Measurements from ENCODE around the gene CHIT1. TPM values are rescaled to one million over a fixed set of nuclear protein-coding genes. Genes with fewer than 3 reads are reported as not detected.

Gene CHIT1
- total and polyA plus RNA-seq, 2 of the 8 experiments (the other 6 are each of a cell fraction or from before 2014, with no cell fraction given): not detected

DNA sequence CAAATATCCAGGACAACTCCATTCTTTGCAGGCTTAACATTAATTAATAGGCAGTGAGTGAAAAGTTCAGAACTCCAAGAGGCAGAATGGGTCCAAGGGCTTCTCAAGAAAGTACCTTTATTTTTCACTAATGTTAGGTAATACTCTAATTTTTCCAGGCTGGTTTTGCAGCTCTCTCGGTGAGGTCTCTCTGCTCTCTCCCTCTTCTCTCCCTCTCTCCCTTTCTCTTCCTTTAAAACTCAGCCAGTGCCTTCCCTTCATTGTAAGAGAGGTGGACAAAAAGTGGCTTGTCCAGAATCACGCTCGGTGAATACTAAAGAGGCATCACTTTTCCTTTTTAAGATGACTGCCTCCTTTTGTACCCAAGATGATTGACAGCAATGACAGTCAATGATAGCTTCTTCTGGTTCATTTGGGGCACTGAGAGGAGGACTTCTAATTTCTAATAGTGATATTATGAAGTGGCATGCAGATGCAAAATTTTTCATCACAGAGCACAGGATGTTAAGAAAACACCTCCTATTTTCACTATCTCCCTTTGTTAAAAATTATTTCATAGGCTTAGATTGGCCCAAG lies 41.7 kb downstream of the CHIT1 start:
- no peaks in the 10 kb centered on the region for H3K23me2 ChIP-seq (ENCODE audit: low read depth, low read length)
- no peak overlapping the region for H2AK5ac ChIP-seq (ENCODE audit: low read depth, low read length)
- 86% methylated on average over 3 of the region's 3 CpGs; no CpG with 5 or more reads in 1 of the 2 experiments for WGBS, 2 experiments (ENCODE audit: extremely low coverage in 1 of 2, insufficient coverage in 1 of 2, insufficient read length in 1 of 2, insufficient replicate concordance in 2 of 2, low coverage in 1 of 2, low lambda C conversion rate in 2 of 2, missing lambda C conversion rate in 1 of 2)
- no peak overlapping the region for H3K27ac ChIP-seq (ENCODE audit: low read depth, low read length)
- no peaks in the 10 kb centered on the region for H3K36me3 ChIP-seq (ENCODE audit: control insufficient read depth in 2 of 4, insufficient read depth in 4 of 4, low read length in 3 of 4)
- H3K9me3 ChIP-seq (ENCODE audit: insufficient read depth in 2 of 2, low read depth in 1 of 2, low read length in 1 of 2): no peaks in the 10 kb centered on the region
- H3K4ac ChIP-seq (replicated peaks; ENCODE audit: insufficient read length, low read depth, low read length): no peak overlapping the region
- peak overlapping the region; percentile 86; the same call in 1 of the 2 replicates for H2AFZ ChIP-seq (ENCODE audit: low read length)
- no peak for FAIRE-seq
- peak overlapping the region; percentile 15; the same call in 1 of the 2 replicates for H3K18ac ChIP-seq (ENCODE audit: extremely low read depth, low read length)
- H4K20me1 ChIP-seq (replicated peaks in 1 of 2; ENCODE audit: control insufficient read depth in 1 of 2, insufficient read depth in 2 of 2, low read length in 2 of 2): no peaks in the 10 kb centered on the region
- no peaks in the 10 kb centered on the region for H3K27me3 ChIP-seq (replicated peaks in 1 of 4; ENCODE audit: control insufficient read depth in 3 of 4, extremely low read depth in 1 of 4, insufficient read depth in 3 of 4, low read length in 3 of 4)
- no peak overlapping the region for H3K56ac ChIP-seq (replicated peaks; ENCODE audit: insufficient read length, low read depth, low read length)
- H2BK5ac ChIP-seq (ENCODE audit: low read depth, low read length): no peak overlapping the region
- POLR2A ChIA-PET (ENCODE audit: partially characterized antibody): interaction anchor here (1.2 kb wide), 1 partner anchor 181 kb away, joined by 3 read pairs; the partner anchor contains the start of gene TMEM183A
- H3K14ac ChIP-seq (ENCODE audit: insufficient read length): no peak overlapping the region
- no peak overlapping the region for H3K23ac ChIP-seq (ENCODE audit: insufficient read length)
- no peak overlapping the region for H3K4me3 ChIP-seq (ENCODE audit: extremely low read depth in 1 of 4, insufficient read depth in 2 of 4, low read depth in 3 of 4, low read length in 4 of 4)
- TF ChIP-seq TAF7 (optimal IDR thresholded peaks at IDR 0.05; ENCODE audit: borderline replicate concordance, low read depth, low read length): no peak
- no peak for TF ChIP-seq FOSL1 (IDR thresholded peaks at IDR 0.05; ENCODE audit: insufficient read depth, low read depth, low read length)
- TF ChIP-seq JUN (IDR thresholded peaks at IDR 0.05; ENCODE audit: low read depth, low read length): no peak
- no peak for TF ChIP-seq ZNF274 (IDR thresholded peaks at IDR 0.05; ENCODE audit: borderline replicate concordance, extremely low read depth, low read length)
- TF ChIP-seq BACH1 (IDR thresholded peaks at IDR 0.05; ENCODE audit: low read length): no peak
- H3K79me1 ChIP-seq (ENCODE audit: low read depth, low read length): no peaks in the 10 kb centered on the region
- no peak overlapping the region for H2BK120ac ChIP-seq (replicated peaks; ENCODE audit: low read depth, low read length)
- no peak overlapping the region; a peak in 1 of 4 replicates for H3K4me2 ChIP-seq (ENCODE audit: insufficient read depth in 1 of 2, low read depth in 2 of 2, low read length in 2 of 2)
- H4K5ac ChIP-seq (ENCODE audit: insufficient read length, low read depth, low read length): no peak overlapping the region
- no peak overlapping the region for H2BK12ac ChIP-seq (ENCODE audit: low read depth, low read length)
- CTCF ChIA-PET (ENCODE audit: partially characterized antibody): interaction anchor here (0.6 to 5.7 kb wide), 14 partner anchors 19 to 300 kb away, joined by 3 to 33 read pairs (median 4); partner anchors contain the start of gene ADORA1
- H2BK20ac ChIP-seq (ENCODE audit: low read length): no peak overlapping the region
- no peaks in the 10 kb centered on the region for H3K79me2 ChIP-seq (ENCODE audit: control insufficient read depth in 1 of 2, insufficient read depth in 2 of 2, low read length in 2 of 2)
- H4K8ac ChIP-seq (ENCODE audit: extremely low read depth, insufficient read depth, low read length): no peak overlapping the region
- peaks cover 6 to 17% (median 11%) of the 10 kb centered on the region in 4 experiments for H3K4me1 ChIP-seq (replicated peaks in 1 of 4; ENCODE audit: control insufficient read depth in 3 of 4, insufficient read depth in 4 of 4, low read length in 3 of 4)
- H3K9ac ChIP-seq (replicated peaks in 1 of 4; ENCODE audit: extremely low read depth in 1 of 4, low read depth in 3 of 4, low read length in 3 of 4): no peak overlapping the region
- H4K91ac ChIP-seq (replicated peaks; ENCODE audit: insufficient read length, low read length): no peak overlapping the region
- H2BK15ac ChIP-seq (ENCODE audit: low read length): no peak overlapping the region
- DNase-seq (ENCODE audit: low read depth in 1 of 2, low spot score in 2 of 2): no peak

All from H1 (cell line).